Retinal pigment epithelial cell (primary cell): Measurements from ENCODE around the gene CELSR3.

Source experiments
- DNase-seq: peaks from one replicate; pipeline ENCODE4 v3.0.0-alpha.2; 2010; ENCODE audit warnings: low read depth
- H3K4me3 ChIP-seq: 2 replicates; pipeline ENCODE4 v1.5.1; 2011; ENCODE audit warnings: mild to moderate bottlenecking, low read length, control low read depth, moderate library complexity
- CTCF ChIP-seq: conservative IDR thresholded peaks from 2 replicates; pipeline ENCODE4 v1.5.1; 2011; ENCODE audit warnings: low read depth, low read length, control low read depth, inconsistent platforms

Gene CELSR3

GRCh38 chr3:48686538-48687219, 24.0 kb upstream of the CELSR3 start:
- H3K4me3 ChIP-seq, result peak overlapping the region; percentile 64
- TF ChIP-seq CTCF, result no peak
- no peak for DNase-seq

- H3K4me3 ChIP-seq, result peak within 1 kb of the TSS; percentile 64
- TF ChIP-seq CTCF, result peak; percentile 76
These were observed 23.2 kb upstream of the CELSR3 start, which contains the start of gene NCKIPSD for GRCh38 chr3:48685603-48686511. TSS of gene NCKIPSD (minus strand) at chr3:48685915. CDS start at chr3:48685807, 108 bp downstream.

GRCh38 chr3:48685293-48685602, 22.6 kb upstream of the CELSR3 start:
- no peak for DNase-seq
- TF ChIP-seq CTCF, result no peak

More at GRCh38 chr3:48685603-48686511, 23.2 kb upstream of the CELSR3 start, which contains the start of gene NCKIPSD:
- DNase-seq, result peak; percentile 32

GRCh38 chr3:48684480-48685143, 21.9 kb upstream of the CELSR3 start:
- H3K4me3 ChIP-seq, result peak overlapping the region; percentile 64
- no peak for TF ChIP-seq CTCF
- DNase-seq, result no peak

More at GRCh38 chr3:48685293-48685602, 22.6 kb upstream of the CELSR3 start:
- peak overlapping the region; percentile 64 for H3K4me3 ChIP-seq

GRCh38 chr3:48684054-48684349, 21.3 kb upstream of the CELSR3 start:
- no peak overlapping the region for H3K4me3 ChIP-seq
- no peak for DNase-seq
- TF ChIP-seq CTCF, result no peak

GRCh38 chr3:48682786-48683185, 20.1 kb upstream of the CELSR3 start:
- DNase-seq, result no peak
- no peak overlapping the region for H3K4me3 ChIP-seq
- TF ChIP-seq CTCF, result no peak
